Measurements from ENCODE around the gene MARCHF5. TPM values are rescaled to one million over a fixed set of nuclear protein-coding genes. Genes with fewer than 3 reads are reported as not detected.

Gene MARCHF5
- total and polyA plus RNA-seq, 2 of the 4 experiments (the other 2 are of a cell fraction), result 14.9 to 30.0 TPM

GRCh38 chr10:92248566-92248965 lies 42.4 kb upstream of the MARCHF5 start:
- no peaks in the 10 kb centered on the region for H3K4me1 ChIP-seq (ENCODE audit: control insufficient read depth, insufficient read depth, low read length)
- H3K56ac ChIP-seq (ENCODE audit: extremely low read depth, insufficient read depth, low read length), result no peak overlapping the region
- intact Hi-C loops (cut with micrococcal nuclease), result no loop called here
- H2AK5ac ChIP-seq (ENCODE audit: low read depth, low read length), result no peak overlapping the region
- H2AFZ ChIP-seq (replicated peaks; ENCODE audit: low read length, poor library complexity), result no peak overlapping the region
- no peak overlapping the region for H2BK5ac ChIP-seq (ENCODE audit: low read depth, low read length, poor library complexity, severe bottlenecking)
- POLR2A ChIA-PET (ENCODE audit: unreplicated experiment), result no interaction called here
- H2BK120ac ChIP-seq (ENCODE audit: low read depth, low read length), result no peak overlapping the region
- H4K5ac ChIP-seq (ENCODE audit: low read depth, low read length), result no peak overlapping the region
- no peak overlapping the region for H3K23ac ChIP-seq (ENCODE audit: low read depth, low read length)
- whole genome bisulfite sequencing, 2 experiments (ENCODE audit: extremely low coverage in 2 of 2, insufficient read length in 1 of 2), result 100% methylated on average over 1 of the region's 2 CpGs; no CpG with 5 or more reads in 1 of the 2 experiments
- in situ Hi-C loops (cut with MboI; ENCODE audit: low sequenced_read_pairs), result no loop called here
- H4K20me1 ChIP-seq (ENCODE audit: insufficient read depth, low read length), result no peaks in the 10 kb centered on the region
- no peaks in the 10 kb centered on the region for H3K9me3 ChIP-seq (ENCODE audit: control insufficient read depth, insufficient read depth, low read length)
- no TSS peak for BruUV-seq (replicated peaks)
- no peak for ATAC-seq (ENCODE audit: low read depth)
- H3K36me3 ChIP-seq (ENCODE audit: control insufficient read depth, insufficient read depth, low read length), result no peaks in the 10 kb centered on the region
- dilution Hi-C loops (cut with HindIII; ENCODE audit: low sequenced_read_pairs, unreplicated experiment), result no loop called here
- no peak overlapping the region for H4K91ac ChIP-seq (ENCODE audit: insufficient read depth, low read depth, low read length)
- no peak overlapping the region for H3K18ac ChIP-seq (ENCODE audit: low read depth, low read length)
- no peak overlapping the region for H4K8ac ChIP-seq (ENCODE audit: low read depth in 2 of 2, low read length in 2 of 2)
- H2AK9ac ChIP-seq (replicated peaks; ENCODE audit: low read depth, low read length, poor library complexity), result no peak overlapping the region
- no peak overlapping the region for H3K14ac ChIP-seq (replicated peaks; ENCODE audit: low read depth, low read length)
- H2BK20ac ChIP-seq (ENCODE audit: low read depth, low read length), result no peak overlapping the region
- CTCF ChIA-PET, result no interaction called here
- no peaks in the 10 kb centered on the region for H3K9me1 ChIP-seq (ENCODE audit: insufficient read depth, low read length)
- H3K27ac ChIP-seq (ENCODE audit: insufficient read depth, low read length), result no peak overlapping the region
- no peak for TF ChIP-seq MXI1 (IDR thresholded peaks at IDR 0.05; ENCODE audit: borderline replicate concordance, low read depth, low read length)
- TF ChIP-seq ELK1 (IDR thresholded peaks at IDR 0.05; ENCODE audit: borderline replicate concordance, low read depth, low read length), result no peak
- H3K4ac ChIP-seq (ENCODE audit: low read depth, low read length), result no peak overlapping the region
- no peak overlapping the region for H3K4me2 ChIP-seq (ENCODE audit: low read depth, low read length)
- H3K79me1 ChIP-seq (ENCODE audit: low read depth in 1 of 2, low read length in 2 of 2), result no peaks in the 10 kb centered on the region
- H2BK15ac ChIP-seq (ENCODE audit: low read depth, low read length), result no peak overlapping the region
- no peak overlapping the region for H3K9ac ChIP-seq (ENCODE audit: low read depth, low read length)
- DNase-seq, result no peak
- no peak overlapping the region for H3K4me3 ChIP-seq (ENCODE audit: insufficient read depth, low read depth, low read length)
- no peaks in the 10 kb centered on the region for H3K27me3 ChIP-seq (ENCODE audit: control insufficient read depth, insufficient read depth, low read length)
